Erythroblast (primary cell): Measurements from ENCODE around the gene SDHAF4.

Source experiments
- GATA1 ChIP-seq: IDR thresholded peaks from 2 replicates; pipeline ENCODE4 v1.6.1; 2011; ENCODE audit warnings: low read depth, mild to moderate bottlenecking, control low read depth, low read length, moderate library complexity
- POLR2A ChIP-seq: IDR thresholded peaks from 2 replicates; pipeline ENCODE4 v1.6.1; 2011; ENCODE audit warnings: mild to moderate bottlenecking, low read length

DNA sequence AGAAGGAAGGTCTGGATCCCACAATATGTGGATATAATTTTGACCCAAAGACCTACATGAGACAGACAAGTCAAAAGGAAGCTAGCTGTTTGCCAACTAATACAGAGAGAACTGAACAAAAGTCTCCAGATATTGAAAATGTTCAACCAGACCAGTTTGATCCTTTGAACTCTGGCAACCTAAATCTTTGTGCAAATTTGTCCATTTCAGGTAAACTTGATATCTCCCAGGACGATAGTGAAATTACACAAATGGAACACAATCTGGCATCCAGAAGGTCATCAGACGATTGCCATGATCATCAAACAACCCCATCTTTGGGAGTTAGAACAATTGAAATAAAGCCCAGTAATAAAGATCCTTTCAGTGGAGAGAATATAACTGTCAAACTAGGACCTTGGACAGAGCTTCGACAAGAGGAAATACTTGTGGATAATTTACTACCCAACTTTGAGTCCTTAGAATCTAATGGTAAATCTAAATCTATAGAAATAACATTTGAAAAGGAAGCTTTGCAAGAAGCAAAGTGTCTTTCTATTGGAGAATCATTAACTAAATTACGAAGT lies 41.9 kb upstream of the SDHAF4 start:
- no peak for TF ChIP-seq GATA1
- TF ChIP-seq POLR2A, result no peak
